SK-N-MC (cell line): ENCODE results near the gene ADARB1.

ENCODE experiments used
- EZH2 ChIP-seq: fragments of 200-600 bp; sonication (generic); IDR thresholded peaks from one replicate; pipeline ENCODE4 v1.6.1; 2017; ENCODE audit warnings: antibody characterized with exemption
- FOXP2 ChIP-seq: optimal IDR thresholded peaks from 2 replicates; pipeline ENCODE3; 2011; ENCODE audit warnings: mild to moderate bottlenecking, moderate library complexity; ENCODE audit not compliant: insufficient read depth; ENCODE audit errors: extremely low read length, control extremely low read depth
- POLR2AphosphoS5 ChIP-seq: IDR thresholded peaks from 2 replicates; pipeline ENCODE4 v1.6.1; 2012; ENCODE audit warnings: mild to moderate bottlenecking, low read depth, low read length, borderline replicate concordance

- TF ChIP-seq POLR2AphosphoS5 (no peak), EZH2 (no peak), FOXP2 (no peak)
Observed at GRCh38 chr21:45179568-45180245, 105.3 kb downstream of the ADARB1 start.
